HG03135 (cell line): ENCODE data around the gene CMIP.
A peak's percentile ranks its signal among the peaks of the same experiment; 100 is the strongest.

Experiments
- ATAC-seq: cut with Tn5 transposase; IDR thresholded peaks from one replicate; pipeline ENCODE4 v1.9.1; 2021; ENCODE audit warnings: mild to moderate bottlenecking, moderate library complexity; ENCODE audit not compliant: unreplicated experiment

CMIP gene

DNA sequence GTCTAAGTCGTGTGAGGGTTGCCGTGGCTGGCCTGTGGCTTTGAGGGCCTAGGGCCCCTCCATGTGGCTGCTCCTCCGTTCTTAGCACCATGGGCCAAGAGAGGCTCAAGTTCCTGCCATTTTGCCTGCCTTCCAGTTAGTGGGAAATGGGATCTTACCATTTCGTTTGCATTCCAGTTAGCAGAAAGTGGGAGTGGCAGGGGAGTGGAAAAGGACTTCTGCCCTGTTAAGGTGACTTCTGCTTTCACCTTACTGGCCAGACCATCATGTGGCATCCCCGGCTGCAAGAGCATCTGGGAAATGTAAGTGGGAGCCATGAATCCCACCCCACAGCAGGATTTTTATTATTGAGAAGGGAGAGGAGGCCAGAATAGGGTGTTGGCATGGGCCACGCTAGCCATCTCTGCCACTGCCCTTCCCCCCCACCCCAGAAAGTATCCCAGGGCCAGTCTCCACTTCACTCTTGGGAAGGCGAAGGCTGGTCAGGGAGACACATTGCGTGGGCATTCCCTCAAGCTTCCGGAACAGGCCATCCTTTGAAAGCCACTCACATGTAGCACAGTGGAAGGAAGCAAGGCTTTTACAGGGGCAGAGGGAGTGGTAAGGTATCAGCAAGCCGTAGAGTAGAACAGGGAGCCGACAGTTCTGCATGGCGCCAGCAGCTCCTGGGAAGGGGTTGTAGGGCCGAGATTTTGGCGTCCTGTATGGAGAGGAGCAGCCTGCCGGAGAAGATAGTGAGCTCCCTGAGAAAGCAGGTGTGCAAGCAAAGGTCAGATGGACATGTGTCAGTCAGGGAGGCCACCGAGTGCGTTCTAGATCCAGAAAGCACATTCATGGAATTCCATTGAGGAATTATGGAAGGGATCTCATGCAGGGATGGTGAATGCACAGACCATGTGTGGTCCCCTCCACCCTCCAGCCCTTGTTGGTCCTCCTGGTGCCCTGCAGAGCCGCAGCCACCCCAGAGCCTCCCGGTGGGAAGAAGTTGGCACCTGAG is 33.4 kb downstream of the CMIP start:
- no peak for ATAC-seq

DNA sequence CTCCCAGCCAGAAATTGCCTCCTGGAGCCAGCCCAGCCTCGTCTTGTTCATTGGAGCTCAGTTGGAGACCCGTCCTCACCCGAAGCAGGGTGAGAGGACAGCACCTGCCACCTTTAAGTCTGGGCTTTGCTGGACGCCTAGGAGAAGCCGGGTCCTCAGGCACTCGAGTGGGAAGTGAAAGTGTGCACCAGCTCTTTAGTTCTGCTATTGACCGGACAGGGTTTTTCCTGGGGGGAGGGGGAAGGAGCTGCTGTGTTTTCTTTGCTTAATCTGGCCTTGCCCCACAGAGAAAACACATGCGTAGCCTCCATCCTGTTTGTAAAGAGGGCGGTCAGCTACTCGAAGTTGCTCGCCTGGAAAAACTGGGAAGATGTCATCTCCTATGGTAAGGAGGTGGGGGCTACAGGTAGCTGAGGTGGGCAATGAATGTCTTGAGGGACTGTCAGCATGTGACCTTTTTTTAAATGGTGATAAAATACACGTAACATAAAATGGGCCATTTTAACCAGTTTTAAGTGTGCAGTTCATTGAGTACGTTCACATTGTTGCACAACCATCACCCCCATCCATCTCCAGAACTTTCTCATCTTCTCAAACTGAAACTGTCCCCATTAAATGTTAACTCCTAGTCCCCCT is 34.4 kb downstream of the CMIP start:
- ATAC-seq: peak; percentile 48

DNA sequence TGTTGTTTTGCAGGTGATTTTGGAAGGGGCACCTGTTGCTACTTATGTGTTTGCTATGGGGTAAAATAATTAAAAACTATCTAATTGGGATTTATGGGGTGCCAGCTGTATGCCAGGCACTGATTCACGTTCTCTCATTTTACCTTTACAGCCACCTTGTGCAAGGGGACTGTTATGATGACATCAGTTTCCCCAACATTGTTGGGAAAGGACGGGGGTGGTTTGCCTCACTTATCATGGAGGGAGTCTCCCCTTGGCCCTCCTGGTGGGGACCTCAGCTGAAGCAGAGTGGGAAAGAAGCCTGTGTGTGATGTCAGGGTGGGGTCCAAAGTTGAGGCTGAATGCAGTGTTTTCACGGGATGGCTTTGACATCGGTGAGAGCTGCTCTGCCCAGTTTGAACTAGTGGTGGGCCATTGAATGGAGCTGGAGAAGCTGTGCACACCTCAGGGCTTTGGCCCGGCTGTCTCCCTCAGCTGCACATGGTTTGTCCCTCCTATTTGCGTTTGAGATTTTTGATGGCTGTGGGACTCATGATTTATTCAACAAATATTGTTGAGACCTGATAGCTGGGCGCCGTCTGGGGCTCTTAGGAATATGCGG is 36.1 kb downstream of the CMIP start:
- peak; percentile 7 for ATAC-seq

DNA sequence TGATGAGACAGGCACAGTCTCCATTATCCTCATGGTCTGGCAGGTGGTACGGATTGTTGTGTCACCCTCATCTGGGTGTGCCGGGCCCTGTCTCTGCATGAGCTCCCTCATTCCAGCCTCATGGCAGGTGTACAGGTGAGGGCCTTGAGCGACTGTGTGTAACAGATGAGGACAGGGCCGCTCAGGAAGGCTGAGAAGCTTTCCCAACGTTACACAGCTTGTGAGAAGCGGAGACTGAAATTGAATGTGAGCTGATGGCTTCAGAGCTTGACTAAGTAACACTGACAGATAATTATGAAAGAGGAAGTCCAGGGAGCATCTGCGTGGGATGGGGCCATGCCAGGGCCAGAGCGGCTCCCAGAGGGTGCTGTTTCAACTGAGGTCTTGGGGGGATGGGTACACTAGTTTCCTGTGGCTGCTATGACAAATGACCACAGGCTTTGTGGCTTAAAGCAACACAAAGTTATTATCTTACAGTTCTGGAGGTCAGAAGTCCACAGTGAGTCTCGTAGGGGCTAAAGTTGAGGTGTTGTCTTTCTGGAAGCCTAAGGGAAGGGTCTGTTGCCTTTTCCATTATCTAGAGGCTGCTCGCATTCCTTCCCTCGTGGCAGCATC is 36.7 kb downstream of the CMIP start:
- peak; percentile 77 for ATAC-seq

DNA sequence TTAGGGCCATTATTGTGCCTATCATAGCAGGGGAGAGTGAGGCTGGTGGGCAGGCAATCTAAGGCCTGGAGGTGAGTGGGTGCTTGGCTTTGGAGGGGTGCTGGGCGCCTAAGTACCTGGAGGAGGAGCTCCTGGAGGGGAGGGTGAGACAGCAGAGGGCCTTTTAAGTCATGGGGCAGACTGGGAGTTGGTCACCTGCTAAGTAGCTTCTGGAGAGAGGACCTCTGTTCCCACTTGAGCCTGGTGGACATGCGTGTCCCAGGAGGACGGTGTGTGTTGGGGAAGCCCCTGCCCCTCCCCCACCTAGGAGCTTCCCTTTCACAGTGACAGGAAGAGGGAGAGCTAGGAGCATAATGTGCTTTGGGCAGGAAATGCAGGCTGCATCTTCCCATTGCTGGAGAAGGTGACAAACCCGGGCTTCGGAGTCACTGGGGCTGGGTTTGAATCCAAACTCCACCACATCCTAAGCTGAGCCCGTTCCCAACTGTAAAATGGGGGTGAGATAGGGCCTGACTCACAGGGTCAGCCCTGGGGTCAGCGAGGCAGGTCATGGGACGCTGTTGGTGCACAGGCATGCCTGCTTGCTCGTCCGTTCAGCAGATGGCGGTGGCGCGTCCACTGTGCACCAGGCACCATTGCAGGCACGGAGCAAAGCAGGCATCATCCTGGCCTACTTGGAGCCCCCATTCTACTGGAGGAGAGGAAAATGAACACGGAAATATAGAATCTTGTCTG is 37.9 kb downstream of the CMIP start:
- ATAC-seq: no peak

DNA sequence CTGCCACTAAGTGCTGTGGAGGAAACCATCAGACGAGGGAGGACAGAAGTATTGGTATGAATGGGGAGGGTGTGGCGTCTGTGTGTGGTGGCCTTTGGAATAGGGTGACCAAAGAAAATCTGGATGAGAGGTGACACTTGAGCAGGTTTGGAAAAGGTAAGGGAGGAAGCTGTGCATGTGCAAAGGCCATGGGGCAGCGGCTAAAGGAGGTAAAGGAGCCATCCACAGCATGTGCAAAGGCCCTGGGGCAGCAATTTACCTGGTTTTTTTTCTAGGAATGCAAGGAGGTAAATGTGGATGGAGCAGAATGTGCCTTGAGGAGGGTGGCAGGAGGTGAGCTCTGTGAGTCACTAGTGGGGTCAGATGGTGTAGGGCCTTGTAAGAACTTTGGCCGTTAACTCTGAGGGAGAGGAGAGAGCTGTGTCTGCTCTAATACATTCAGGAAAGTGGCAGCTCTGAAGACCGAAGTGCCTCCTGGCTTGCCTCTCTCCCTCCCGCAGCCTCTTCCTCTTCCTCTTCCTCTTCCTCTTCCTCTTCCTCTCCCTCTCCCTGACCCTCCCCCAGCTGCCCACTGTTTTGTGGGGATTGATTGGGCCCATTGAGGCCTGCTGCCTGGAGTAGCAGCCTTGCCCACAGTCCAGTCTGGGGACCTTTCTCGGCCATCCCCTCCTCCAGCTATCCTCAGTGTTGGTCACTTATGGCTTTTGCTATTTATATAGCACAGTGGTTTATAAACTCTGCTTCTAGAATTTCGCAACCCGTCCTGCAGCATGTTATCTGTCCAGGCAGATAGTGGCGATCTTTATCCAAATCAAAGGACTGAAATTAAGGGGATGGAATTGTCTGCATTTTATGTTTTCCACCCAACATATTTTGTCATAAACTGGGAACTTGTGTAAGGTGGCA is 38.7 kb downstream of the CMIP start:
- no peak for ATAC-seq

DNA sequence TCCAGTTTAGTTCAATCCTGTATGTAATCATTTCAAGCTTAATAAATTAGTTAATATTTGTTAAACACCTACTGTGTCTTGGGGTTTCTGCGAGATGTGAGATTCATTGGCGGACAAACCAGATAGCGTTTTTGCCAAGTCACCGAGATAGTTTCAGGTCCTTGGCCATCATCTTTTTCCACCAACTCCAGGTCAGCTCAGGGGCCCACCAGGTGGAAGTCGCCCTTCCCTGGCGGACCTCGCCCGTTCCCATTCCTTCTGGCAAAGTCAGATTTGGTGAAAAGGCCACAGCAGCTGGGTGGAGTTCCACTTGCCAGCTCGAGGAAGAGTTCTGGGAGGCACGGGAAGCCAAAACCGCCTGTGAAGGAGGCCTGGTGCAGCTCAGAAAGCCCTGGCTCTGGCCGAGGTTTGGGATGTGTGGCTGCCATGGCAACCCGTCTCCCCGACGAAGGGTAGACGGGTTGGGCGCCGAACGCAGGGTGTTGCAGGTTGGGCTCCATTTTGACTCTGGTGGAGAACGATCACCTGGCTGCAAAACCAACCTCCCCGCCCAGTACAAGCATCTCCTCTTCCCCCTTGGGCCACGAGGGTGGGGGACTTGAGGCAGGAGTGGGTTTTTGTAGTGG is 39.5 kb downstream of the CMIP start:
- no peak for ATAC-seq

DNA sequence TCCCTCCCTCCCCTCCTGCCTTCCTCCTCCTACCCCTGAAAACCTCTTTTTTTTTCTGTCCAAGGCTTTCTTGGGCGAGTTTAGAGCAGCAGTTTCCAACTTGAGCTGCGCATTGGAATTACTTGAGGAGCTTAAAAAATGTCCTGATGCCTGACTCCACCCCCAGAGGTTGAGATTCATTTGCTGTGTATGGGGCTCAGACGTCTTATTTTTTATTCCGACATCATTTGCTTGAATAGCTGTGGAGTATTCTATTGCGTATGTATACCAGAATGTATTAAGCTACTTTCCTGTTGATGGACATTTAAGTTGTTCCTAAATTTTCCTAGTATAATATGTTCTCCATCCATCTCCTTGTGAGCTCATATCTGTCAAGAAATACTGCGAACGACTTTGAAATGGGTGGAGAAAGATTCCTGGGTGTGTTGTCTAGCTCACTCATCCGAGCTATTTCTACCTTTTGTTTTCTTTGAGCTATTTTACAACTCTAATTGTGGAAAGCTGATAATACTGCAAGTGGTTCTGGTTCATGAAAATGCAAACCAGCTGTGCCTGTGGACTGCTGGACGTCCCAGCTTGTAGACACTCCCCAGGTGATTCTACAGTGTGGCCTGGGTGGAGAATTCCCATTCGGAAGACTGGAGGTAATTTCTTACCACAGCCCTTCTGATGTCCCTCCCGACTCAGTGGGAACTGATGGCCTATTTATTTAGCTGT is 40.5 kb downstream of the CMIP start:
- ATAC-seq: no peak

DNA sequence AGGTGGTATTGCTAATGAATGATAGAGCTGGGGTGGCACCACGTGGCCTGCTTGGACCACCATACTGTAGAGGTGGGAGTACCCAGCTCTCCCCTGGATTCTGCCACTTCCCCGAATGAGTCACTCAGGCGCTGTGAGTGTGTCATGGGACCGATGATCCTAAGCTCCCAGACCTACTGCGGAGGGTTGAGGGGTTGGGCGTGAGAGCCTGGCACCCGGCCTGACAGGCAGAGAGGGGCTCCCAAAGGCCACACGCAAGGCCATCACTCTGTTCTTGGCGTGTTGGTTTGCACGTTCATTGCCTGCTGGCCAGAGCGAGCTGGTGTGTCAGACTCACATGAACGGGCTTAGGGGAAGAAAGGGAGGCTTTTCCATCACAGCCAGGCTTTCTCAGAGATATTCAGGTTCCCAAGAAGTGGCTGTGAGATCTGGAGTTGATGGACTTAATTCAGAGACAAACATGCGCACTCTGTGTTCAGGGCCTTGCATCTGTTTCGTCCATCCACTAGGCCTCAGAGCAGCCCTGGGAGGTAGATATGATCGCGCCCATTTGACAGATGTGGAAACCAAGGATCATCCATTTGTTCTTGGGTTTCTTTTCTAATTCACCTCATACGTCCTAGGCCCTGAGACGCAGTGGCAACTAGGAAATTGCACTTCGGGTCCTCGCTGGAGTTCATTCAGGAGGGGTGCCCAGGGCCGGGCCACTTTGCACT is 41.4 kb downstream of the CMIP start:
- no peak for ATAC-seq

DNA sequence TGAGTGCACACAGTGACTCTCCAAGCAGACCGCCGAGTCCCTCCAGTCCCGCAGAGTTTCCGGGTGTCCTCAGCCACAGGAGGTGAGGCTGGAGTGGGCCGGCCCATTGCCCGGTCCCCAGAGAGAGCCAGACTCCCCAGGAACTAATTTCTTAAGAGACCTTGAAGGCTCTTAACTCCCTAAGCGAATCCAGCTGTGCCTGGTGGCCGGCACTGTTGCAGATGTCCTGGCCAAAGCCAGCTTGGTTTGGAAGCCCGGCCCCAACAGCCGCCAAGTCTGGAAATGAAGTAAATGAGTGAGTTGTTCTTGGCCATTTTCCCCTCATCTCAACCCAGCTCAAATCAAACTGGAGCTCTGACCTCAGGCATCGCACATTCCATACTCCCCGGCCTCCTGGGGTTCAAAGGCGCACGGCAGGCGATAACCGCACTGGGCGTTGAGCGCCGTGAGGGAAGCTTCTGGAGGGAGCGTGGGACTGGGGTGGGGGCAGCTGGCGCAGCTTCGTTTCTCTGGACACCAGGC is 42.0 kb downstream of the CMIP start:
- no peak for ATAC-seq

DNA sequence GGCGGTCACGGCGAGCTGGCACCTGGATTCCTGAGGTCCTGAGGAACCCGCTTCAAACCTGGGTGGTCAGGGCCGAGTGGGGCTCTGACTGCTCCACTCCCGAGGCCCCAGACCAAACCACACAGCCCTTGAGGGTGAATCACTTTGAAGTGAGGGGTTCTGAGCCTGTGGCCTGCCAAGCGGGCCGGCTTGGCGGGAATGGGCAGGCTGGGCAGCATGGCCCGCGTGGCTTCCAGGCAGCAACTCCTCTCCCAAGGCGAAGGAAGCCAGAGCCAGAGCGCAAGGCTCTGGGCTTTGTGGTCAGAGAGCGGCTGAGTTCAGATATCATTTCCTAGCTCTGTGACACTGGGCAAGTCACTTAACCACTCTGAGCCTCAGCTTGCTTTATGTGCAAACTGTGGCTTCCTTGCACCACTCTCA is 42.7 kb downstream of the CMIP start:
- ATAC-seq: no peak

DNA sequence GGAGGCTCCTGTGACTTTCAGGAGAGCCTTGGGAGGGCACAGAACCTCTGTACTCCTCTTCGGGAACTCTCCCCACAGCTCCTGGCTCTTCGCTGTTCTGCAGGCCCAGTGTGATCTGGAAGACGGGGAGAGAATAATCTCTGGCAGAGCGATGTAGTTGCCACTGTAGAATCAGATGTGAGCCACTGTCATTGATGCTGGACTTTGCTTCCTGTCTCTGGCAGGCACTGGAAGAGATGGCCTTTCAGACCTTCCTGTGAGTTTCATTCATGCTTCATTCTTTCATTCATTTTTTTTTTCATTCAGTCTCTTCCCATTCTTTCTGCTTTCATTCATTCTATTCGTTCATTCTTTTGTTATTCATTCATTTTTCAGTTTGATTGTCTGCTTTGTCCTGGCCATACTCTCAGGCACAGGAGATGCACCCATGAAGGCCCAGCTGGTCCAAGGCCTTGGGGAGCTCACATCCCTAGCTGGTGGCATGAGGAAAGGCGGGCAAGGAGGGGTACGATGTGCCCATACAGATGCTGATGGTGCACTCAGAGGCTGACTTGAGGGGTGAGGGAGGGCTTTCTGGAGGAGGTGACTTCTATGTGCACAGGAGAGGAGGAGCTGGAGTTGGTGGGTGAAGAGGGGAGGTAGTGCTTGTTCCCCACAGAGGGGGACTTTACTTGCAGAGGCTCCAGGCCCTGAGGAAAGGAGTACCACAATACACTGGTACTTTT is 44.2 kb downstream of the CMIP start:
- no peak for ATAC-seq

DNA sequence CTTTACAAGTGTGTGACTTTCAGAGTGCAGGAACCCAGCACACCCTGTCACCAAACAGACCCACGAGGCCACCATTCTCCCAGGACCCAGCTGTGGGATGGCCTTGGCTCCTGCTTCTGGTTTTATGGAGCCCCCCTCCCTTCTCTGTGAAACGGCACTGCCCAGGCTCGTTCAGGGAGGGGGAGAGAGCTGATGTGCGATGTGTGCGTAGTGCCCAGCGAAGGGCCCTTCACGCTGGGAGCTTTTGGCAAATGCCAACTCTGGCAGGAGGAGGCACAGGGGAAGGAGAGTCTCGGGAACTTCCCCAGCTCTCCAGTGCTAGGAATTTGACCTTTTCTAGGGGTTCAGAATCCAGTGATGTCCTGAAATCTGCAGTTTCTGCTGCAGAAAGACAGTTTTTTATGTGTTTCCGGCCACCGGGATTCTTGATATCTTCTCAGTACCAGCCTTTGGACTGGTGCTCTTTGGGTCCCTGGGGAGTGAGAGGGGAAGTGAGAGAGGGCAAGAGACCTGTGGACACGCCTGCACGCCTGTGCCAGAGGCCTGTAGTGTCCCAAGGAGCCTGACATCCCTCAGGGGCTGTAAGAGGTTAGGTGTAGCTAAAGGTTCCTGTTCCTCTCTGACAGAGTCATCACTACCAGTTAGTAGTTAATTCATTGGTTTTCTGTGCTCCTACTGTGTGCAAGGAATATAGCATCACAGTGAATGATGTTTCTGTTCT is 45.1 kb downstream of the CMIP start:
- no peak for ATAC-seq

DNA sequence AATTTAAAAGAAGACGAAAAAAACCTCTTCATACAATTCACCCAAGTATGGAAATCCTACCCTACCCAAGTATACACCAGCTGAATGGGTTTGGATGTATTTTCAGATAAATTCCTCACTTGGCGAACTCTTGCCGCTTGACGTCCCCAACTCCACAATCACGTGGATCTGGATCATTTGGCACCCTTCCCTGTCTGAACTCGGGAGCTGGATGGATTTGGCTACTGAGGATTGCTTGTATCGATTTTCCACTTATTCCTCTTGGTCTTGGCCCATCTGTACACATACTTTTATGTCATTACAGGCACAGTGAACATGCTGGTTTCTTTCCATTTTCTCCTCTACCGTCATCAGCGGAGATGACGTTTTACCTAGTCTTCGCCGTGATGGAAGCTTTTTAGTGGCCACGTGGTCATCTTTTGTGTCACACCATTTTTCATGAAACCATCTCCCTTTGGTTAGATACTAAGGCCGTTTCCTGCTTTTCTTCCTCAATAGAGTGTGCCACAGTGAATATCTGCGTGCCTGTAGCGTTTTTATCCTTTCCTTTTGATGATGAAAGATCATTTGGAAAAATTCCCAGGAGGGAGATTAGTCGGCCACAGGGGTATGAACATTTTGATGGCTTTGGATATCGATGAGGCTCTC is 47.1 kb downstream of the CMIP start:
- ATAC-seq: no peak

DNA sequence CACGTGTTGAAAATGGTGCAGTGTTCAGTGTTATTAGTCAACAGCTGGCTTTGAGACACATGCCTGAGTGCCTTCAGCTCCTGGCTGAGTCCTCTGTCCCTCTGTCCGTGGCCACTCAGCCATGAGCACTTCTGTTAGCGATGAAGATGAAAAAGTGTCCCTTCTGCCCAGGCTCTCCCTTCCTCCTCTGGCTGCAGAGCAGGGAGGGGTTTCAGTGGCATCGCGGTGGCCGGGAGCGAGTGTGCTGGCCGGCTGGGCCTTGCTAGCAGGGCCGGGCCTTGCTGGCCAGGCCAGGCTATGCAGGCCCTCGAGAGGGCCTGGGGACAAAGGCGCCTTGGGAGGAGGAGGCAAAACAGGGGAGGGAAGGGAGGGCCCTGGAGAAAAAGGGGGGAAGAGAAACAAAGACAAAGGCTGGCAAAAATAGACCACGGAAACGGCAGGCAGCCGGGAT is 47.7 kb downstream of the CMIP start:
- ATAC-seq: no peak
